ENCODE measurements around the gene DDX23.

Gene DDX23

GRCh38 chr12:48813465-48814261 is 38.3 kb downstream of the DDX23 start:
- Histone ChIP-seq H3K36me3 (no peaks in the 10 kb centered on the region), H3K9me3 (no peaks in the 10 kb centered on the region), H3K27me3 (no peaks in the 10 kb centered on the region), H3K4me3 (ENCODE audit: low read depth, low read length) (peak overlapping the region; percentile 90), H3K4me1 (peaks cover 3% of the 10 kb centered on the region)
- DNase-seq: no peak
- no peak for TF ChIP-seq CTCF (IDR thresholded peaks at IDR 0.05; ENCODE audit: low read depth, low read length)

- H3K4me1 ChIP-seq: peaks cover 3% of the 10 kb centered on the region
- DNase-seq: no peak
- no peaks in the 10 kb centered on the region for H3K27me3 ChIP-seq
- H3K36me3 ChIP-seq: no peaks in the 10 kb centered on the region
- H3K9me3 ChIP-seq: no peaks in the 10 kb centered on the region
- H3K4me3 ChIP-seq (ENCODE audit: low read depth, low read length): no peak overlapping the region
- TF ChIP-seq CTCF (IDR thresholded peaks at IDR 0.05; ENCODE audit: low read depth, low read length): no peak
Measured at GRCh38 chr12:48812389-48812788, 39.6 kb downstream of the DDX23 start.

GRCh38 chr12:48811437-48812090 is 40.4 kb downstream of the DDX23 start:
- Histone ChIP-seq H3K36me3 (no peaks in the 10 kb centered on the region), H3K9me3 (no peaks in the 10 kb centered on the region), H3K27me3 (no peaks in the 10 kb centered on the region), H3K4me1 (peaks cover 3% of the 10 kb centered on the region), H3K4me3 (ENCODE audit: low read depth, low read length) (no peak overlapping the region)
- TF ChIP-seq CTCF (IDR thresholded peaks at IDR 0.05; ENCODE audit: low read depth, low read length): no peak
- no peak for DNase-seq

- no peak for DNase-seq
- Histone ChIP-seq H3K36me3 (no peaks in the 10 kb centered on the region), H3K4me3 (ENCODE audit: low read depth, low read length) (no peak overlapping the region)
Measured at GRCh38 chr12:48810903-48811431, 41.0 kb downstream of the DDX23 start.

GRCh38 chr12:48807981-48808380 is 44.0 kb downstream of the DDX23 start:
- DNase-seq: no peak
- Histone ChIP-seq H3K9me3 (no peaks in the 10 kb centered on the region), H3K4me1 (no peaks in the 10 kb centered on the region), H3K4me3 (ENCODE audit: low read depth, low read length) (no peak overlapping the region), H3K36me3 (no peaks in the 10 kb centered on the region), H3K27me3 (no peaks in the 10 kb centered on the region)
- TF ChIP-seq CTCF (IDR thresholded peaks at IDR 0.05; ENCODE audit: low read depth, low read length): no peak

More at GRCh38 chr12:48810903-48811431, 41.0 kb downstream of the DDX23 start:
- no peaks in the 10 kb centered on the region; the same call in 1 of the 2 replicates for H3K4me1 ChIP-seq
- no peak for TF ChIP-seq CTCF (IDR thresholded peaks at IDR 0.05; ENCODE audit: low read depth, low read length)
- no peaks in the 10 kb centered on the region for H3K9me3 ChIP-seq
- no peaks in the 10 kb centered on the region for H3K27me3 ChIP-seq

GRCh38 chr12:48803675-48804074 is 48.3 kb downstream of the DDX23 start:
- Histone ChIP-seq H3K9me3 (no peaks in the 10 kb centered on the region), H3K4me1 (no peaks in the 10 kb centered on the region), H3K27me3 (0 out of 2 replicates have a peak, but pooled peaks cover 3% of the 10 kb centered on the region), H3K36me3 (no peaks in the 10 kb centered on the region), H3K4me3 (ENCODE audit: low read depth, low read length) (no peak overlapping the region)
- TF ChIP-seq CTCF (IDR thresholded peaks at IDR 0.05; ENCODE audit: low read depth, low read length): no peak
- DNase-seq: no peak

Data from BE2C (cell line).